Measurements from ENCODE around the gene KLF11. TPM values are rescaled to one million over a fixed set of nuclear protein-coding genes. Genes with fewer than 3 reads are reported as not detected.

The KLF11 gene
- total and polyA plus RNA-seq, 5 donors = 9.8 to 42.4 (median 25.1) TPM

DNA sequence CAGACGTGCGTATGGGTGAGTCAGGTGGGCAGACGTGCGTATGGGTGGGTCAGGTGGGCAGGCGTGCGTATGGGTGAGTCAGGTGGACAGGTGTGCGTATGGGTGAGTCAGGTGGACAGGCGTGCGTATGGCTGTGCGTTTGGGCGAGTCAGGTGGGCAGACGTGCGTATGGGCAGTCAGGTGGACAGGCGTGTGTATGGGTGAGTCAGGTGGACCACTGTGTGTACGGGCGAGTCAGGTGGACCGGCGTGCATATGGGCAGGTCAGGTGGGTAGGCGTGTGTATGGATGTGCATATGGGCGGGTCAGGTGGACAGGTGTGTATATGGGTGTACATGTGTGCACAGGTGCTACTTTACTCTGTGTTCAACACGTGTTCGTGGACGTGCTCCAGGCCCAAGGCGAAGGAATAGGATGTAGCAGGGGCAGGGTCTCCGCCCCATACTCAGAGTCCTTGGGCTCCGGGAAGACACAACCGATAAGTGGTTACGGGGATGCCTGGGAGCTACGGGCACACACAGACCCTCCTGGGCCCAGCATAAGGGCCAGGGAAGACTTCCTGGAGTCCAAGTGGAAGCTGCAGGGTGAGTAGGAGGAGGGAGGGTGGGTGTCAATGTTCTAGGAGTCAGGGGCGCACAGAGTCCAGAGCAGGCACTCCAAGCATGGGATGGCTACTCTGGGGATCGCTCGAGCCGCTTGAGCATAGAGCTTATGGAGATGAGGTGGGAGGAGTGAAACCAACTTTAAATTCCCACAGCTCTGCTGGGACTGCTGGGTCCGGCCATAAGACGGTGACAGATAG lies 27.1 kb upstream of the KLF11 start:
- 92% methylated on average over 35 of the region's 35 CpGs for WGBS
- H3K9me3 ChIP-seq (ENCODE audit: control insufficient read depth, low read length) = no peaks in the 10 kb centered on the region
- peak in 1 of 2 donors; percentile 10 for ATAC-seq
- H3K27me3 ChIP-seq (ENCODE audit: control insufficient read depth, insufficient read depth) = no peaks in the 10 kb centered on the region
- H3K4me3 ChIP-seq (ENCODE audit: low read length) = no peak overlapping the region
- intact Hi-C loops (cut with DNase I) = no loop called here
- DNase-seq = peak in 2 of 3 donors; percentile 11 to 47
- no peak overlapping the region for H3K27ac ChIP-seq (ENCODE audit: low read length)
- H3K4me1 ChIP-seq (ENCODE audit: control insufficient read depth, insufficient read depth, low read length) = no peaks in the 10 kb centered on the region

GRCh38 chr2:10016802-10017258 lies 26.5 kb upstream of the KLF11 start:
- H3K4me3 ChIP-seq (ENCODE audit: low read length) = no peak overlapping the region
- ATAC-seq (no peak), DNase-seq (no peak)
- H3K4me1 ChIP-seq (ENCODE audit: control insufficient read depth, insufficient read depth, low read length) = no peaks in the 10 kb centered on the region
- no peak overlapping the region for H3K27ac ChIP-seq (ENCODE audit: low read length)
- intact Hi-C loops (cut with DNase I) = no loop called here
- 88% methylated on average over 8 of the region's 8 CpGs for WGBS
- H3K9me3 ChIP-seq (ENCODE audit: control insufficient read depth, low read length) = no peaks in the 10 kb centered on the region
- no peaks in the 10 kb centered on the region for H3K27me3 ChIP-seq (ENCODE audit: control insufficient read depth, insufficient read depth)

- WGBS = 93% methylated on average over 5 of the region's 5 CpGs
- Histone ChIP-seq H3K27ac (ENCODE audit: low read length) (no peak overlapping the region), H3K9me3 (ENCODE audit: control insufficient read depth, low read length) (no peaks in the 10 kb centered on the region), H3K4me3 (ENCODE audit: low read length) (no peak overlapping the region), H3K27me3 (ENCODE audit: control insufficient read depth, insufficient read depth) (no peaks in the 10 kb centered on the region), H3K4me1 (ENCODE audit: control insufficient read depth, insufficient read depth, low read length) (no peaks in the 10 kb centered on the region)
- intact Hi-C loops (cut with DNase I) = no loop called here
- ATAC-seq = no peak
- DNase-seq = no peak
Observed at GRCh38 chr2:10017313-10017941, 25.9 kb upstream of the KLF11 start.

DNA sequence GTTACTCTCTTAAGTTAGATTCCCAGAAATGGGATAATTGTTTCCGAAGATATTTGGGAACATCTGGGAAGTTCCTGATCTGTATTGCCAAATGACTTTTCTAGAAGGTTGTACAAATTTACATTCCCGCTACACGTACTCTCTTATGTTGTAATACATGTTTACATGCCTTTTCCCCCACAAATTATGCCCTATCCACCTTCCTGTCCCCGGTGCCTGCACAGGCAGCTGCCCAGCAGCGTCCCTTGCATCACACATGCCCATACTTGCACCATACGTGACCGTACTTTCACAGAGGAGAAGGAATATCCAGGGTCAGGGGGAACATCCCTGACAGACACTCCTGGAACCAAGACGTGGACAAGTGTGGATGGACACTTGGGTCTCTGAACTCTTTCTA lies 24.2 kb upstream of the KLF11 start:
- no peaks in the 10 kb centered on the region for H3K27me3 ChIP-seq (ENCODE audit: control insufficient read depth, insufficient read depth)
- no peak overlapping the region for H3K4me3 ChIP-seq (ENCODE audit: low read length)
- peak in 2 of 3 donors; percentile 7 to 14 for DNase-seq
- WGBS = 80% methylated on average over 8 of the region's 8 CpGs
- H3K9me3 ChIP-seq (ENCODE audit: control insufficient read depth, low read length) = no peaks in the 10 kb centered on the region
- no peak overlapping the region for H3K27ac ChIP-seq (ENCODE audit: low read length)
- ATAC-seq = no peak
- intact Hi-C loops (cut with DNase I) = no loop called here
- H3K4me1 ChIP-seq (ENCODE audit: control insufficient read depth, insufficient read depth, low read length) = no peaks in the 10 kb centered on the region

DNA sequence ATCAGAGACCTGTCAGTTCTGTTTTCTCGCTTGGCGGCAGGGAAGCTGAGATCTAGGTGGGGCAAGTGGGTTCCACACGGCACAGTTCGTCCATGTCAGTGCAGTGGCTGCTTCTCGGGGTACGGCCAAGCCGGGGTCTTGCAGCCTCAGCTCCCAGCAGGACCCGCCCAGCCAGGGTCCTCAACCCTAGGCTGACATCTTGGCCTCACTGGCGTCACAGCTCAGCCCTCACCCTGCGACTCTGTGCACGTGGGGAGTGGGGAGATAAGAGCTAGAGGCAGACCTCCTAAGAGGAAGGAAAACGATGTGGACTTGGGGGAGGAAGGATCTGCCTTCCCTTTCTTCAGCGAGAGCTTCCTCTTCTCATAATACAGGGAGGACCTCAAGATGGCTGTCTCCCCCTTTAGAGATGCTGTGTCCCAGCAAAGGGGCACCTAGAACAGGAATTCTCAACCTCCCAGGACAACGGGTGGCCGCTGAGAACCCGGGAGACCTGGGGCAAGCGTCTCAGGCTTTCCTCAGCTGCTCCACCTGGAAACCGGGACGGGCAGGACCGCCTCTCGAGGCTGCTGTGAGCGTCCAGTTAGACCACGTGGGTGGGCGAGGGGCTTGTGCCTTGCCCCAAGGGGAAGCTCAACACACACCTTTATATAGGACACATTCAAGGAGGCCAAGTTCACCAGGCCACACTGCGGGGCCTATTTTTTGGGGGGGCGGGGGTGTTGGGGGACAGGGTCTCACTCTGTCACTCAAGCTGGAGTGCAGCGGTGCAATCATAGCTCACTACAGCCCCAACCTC lies 23.5 kb upstream of the KLF11 start:
- DNase-seq (peak in 2 of 3 donors; percentile 13 to 45), ATAC-seq (no peak)
- no peak overlapping the region for H3K4me3 ChIP-seq (ENCODE audit: low read length)
- H3K27ac ChIP-seq (ENCODE audit: low read length) = no peak overlapping the region
- intact Hi-C loops (cut with DNase I) = no loop called here
- H3K27me3 ChIP-seq (ENCODE audit: control insufficient read depth, insufficient read depth) = no peaks in the 10 kb centered on the region
- H3K4me1 ChIP-seq (ENCODE audit: control insufficient read depth, insufficient read depth, low read length) = no peaks in the 10 kb centered on the region
- H3K9me3 ChIP-seq (ENCODE audit: control insufficient read depth, low read length) = no peaks in the 10 kb centered on the region
- WGBS = 84% methylated on average over 27 of the region's 27 CpGs

- H3K4me1 ChIP-seq (ENCODE audit: control insufficient read depth, insufficient read depth, low read length) = no peaks in the 10 kb centered on the region
- no peak overlapping the region for H3K27ac ChIP-seq (ENCODE audit: low read length)
- no peak overlapping the region for H3K4me3 ChIP-seq (ENCODE audit: low read length)
- intact Hi-C loops (cut with DNase I) = no loop called here
- H3K9me3 ChIP-seq (ENCODE audit: control insufficient read depth, low read length) = no peaks in the 10 kb centered on the region
- no peaks in the 10 kb centered on the region for H3K27me3 ChIP-seq (ENCODE audit: control insufficient read depth, insufficient read depth)
- DNase-seq = peak; percentile 7 to 47 (median 33)
- ATAC-seq = peak in 1 of 2 donors; percentile 9
- WGBS = 93% methylated on average over 16 of the region's 16 CpGs
Observed at GRCh38 chr2:10022041-10022421, 21.3 kb upstream of the KLF11 start.

- WGBS = 94% methylated on average over 4 of the region's 4 CpGs
Observed at GRCh38 chr2:10022445-10022844, 20.9 kb upstream of the KLF11 start.

DNA sequence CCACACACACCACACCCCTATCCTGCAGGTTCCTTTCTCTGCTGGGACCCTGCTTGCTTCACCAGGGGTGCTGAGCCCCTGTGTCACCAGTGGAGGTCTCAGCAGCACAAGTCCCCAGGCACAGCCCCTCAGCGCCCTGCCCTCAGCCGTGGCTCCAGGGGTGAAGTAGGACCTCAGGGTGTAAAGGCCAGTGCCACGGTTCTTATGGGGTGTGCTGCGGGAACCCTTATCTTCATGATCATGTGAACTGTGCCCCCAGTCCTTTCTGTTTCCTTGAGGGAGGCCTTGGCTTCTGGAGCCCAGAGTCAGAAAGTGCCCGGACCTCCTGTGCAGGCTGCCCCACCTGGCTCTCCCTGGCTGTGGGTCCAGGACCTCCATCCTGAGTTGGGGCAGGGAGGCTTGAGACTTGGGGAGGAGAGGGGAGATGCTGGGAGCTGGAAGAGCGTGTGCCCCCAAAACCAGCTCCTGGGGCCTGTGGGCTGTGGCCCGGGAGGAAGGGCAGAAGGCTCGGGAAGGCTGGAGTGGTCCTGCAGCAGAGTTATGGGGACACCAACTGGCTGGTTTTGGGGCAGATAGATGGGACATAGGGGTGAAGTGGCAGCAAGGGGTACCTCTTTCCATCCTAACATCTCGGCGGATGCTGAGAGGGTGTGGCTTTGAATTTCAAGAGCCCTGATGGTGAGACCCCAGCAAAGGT lies 20.2 kb upstream of the KLF11 start:
- Histone ChIP-seq H3K27me3 (ENCODE audit: control insufficient read depth, insufficient read depth) (no peaks in the 10 kb centered on the region), H3K9me3 (ENCODE audit: control insufficient read depth, low read length) (no peaks in the 10 kb centered on the region), H3K27ac (ENCODE audit: low read length) (no peak overlapping the region), H3K4me3 (ENCODE audit: low read length) (no peak overlapping the region), H3K4me1 (ENCODE audit: control insufficient read depth, insufficient read depth, low read length) (peaks cover 3% of the 10 kb centered on the region)
- DNase-seq (peak in 2 of 3 donors; percentile 26 to 45), ATAC-seq (no peak)
- intact Hi-C loops (cut with DNase I) = no loop called here
- 89% methylated on average over 10 of the region's 10 CpGs for WGBS

More at GRCh38 chr2:10022445-10022844, 20.9 kb upstream of the KLF11 start:
- intact Hi-C loops (cut with DNase I) = no loop called here
- Histone ChIP-seq H3K4me3 (ENCODE audit: low read length) (no peak overlapping the region), H3K27me3 (ENCODE audit: control insufficient read depth, insufficient read depth) (no peaks in the 10 kb centered on the region), H3K9me3 (ENCODE audit: control insufficient read depth, low read length) (no peaks in the 10 kb centered on the region), H3K4me1 (ENCODE audit: control insufficient read depth, insufficient read depth, low read length) (no peaks in the 10 kb centered on the region), H3K27ac (ENCODE audit: low read length) (no peak overlapping the region)
- ATAC-seq (peak in 1 of 2 donors; percentile 6), DNase-seq (peak in 1 of 3 donors; percentile 19)

DNA sequence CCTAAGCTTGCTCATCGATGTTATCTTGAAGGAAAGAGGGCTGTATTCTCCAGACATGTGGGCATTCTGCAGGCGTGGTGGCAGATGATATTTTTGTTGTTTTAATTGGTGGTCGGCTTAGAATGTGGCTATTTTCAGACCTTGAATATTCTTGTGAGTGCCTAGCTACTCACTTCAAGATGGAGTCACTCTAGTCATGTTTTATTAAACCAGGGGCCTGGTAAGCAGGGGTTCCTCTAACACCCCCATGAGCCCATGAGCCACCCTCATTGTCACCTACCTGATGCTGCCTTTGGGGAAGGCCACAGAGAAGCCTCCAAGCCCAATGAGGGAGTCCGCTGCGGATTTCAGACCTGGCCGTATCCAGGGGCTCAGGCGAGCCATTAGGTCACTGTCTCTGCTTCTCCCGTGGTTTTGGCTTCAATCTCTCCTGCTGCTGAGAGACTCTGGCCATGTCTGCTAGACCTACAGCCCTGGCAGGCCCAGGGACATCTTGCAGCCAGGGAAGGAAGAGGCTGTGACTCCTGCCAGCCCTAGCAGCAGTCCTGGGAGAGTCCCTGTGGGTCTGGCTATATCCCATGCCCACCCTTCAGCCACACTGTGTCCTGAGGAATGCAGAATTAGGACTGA lies 16.3 kb upstream of the KLF11 start:
- 85% methylated on average over 8 of the region's 8 CpGs for WGBS
- no peaks in the 10 kb centered on the region for H3K9me3 ChIP-seq (ENCODE audit: control insufficient read depth, low read length)
- no peak overlapping the region for H3K4me3 ChIP-seq (ENCODE audit: low read length)
- peak in 2 of 3 donors; percentile 11 to 59 for DNase-seq
- intact Hi-C loops (cut with DNase I) = no loop called here
- peaks cover 9% of the 10 kb centered on the region for H3K4me1 ChIP-seq (ENCODE audit: control insufficient read depth, insufficient read depth, low read length)
- H3K27ac ChIP-seq (ENCODE audit: low read length) = no peak overlapping the region
- H3K27me3 ChIP-seq (ENCODE audit: control insufficient read depth, insufficient read depth) = no peaks in the 10 kb centered on the region
- no peak for ATAC-seq

DNA sequence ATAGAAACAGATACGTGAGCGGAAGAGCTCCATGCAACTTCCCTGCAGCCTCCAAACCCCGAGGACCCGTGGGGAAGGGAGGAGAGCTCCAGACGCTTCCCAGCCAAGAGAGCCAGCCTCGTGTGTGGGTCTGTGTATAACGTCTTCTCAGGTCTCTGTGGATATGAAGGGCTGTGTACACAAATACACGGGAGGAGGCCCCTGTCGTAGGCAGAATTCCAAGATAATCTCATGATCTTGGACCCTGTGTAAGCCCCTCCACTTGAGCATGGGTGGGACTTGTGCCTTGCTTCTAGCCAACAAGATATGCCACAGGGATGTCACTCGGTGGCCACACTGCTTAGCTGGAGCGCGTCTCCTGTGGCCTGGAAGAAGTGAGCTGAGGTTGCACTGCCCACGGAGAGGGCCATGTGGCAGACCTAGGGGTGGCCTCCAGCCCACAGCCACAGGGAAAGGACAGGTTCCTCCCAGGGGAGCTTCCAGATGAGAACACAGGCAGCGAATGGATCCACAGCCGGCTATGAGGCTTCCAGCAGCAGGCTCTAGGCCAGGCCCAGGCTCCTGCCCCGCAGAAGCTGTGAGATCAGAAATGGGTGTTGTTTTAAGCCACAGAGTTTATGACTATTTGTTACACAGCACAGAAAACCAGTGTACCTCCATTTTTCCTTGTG lies 15.6 kb upstream of the KLF11 start:
- WGBS = 75% methylated on average over 16 of the region's 16 CpGs
- ATAC-seq (peak in 1 of 2 donors; percentile 1), DNase-seq (peak in 2 of 3 donors; percentile 24 to 69)
- Histone ChIP-seq H3K27ac (ENCODE audit: low read length) (peak overlapping the region; percentile 16), H3K4me1 (ENCODE audit: control insufficient read depth, insufficient read depth, low read length) (peaks cover 9% of the 10 kb centered on the region), H3K9me3 (ENCODE audit: control insufficient read depth, low read length) (no peaks in the 10 kb centered on the region), H3K27me3 (ENCODE audit: control insufficient read depth, insufficient read depth) (no peaks in the 10 kb centered on the region), H3K4me3 (ENCODE audit: low read length) (no peak overlapping the region)
- intact Hi-C loops (cut with DNase I) = no loop called here

Measured in right cardiac atrium (tissue), 5 donors.